Measurements from ENCODE around the gene AP1M1. TPM values are rescaled to one million over a fixed set of nuclear protein-coding genes. Genes with fewer than 3 reads are reported as not detected.

The AP1M1 gene
- 39.1 and 41.9 TPM in 2 replicates for total RNA-seq

GRCh38 chr19:16197622-16198369 is at the start of gene AP1M1:
TSS of gene AP1M1 (plus strand) at chr19:16197911. CDS start at chr19:16198027, 116 bp downstream.

GRCh38 chr19:16185123-16185767 is 12.5 kb upstream of the AP1M1 start, which contains the start of gene FAM32A:
TSS of gene FAM32A (plus strand) at chr19:16185410. CDS start at chr19:16185443, 33 bp downstream.

Other genes with a start within 250 kb of the AP1M1 start
- not detected in 2 replicates for gene OR10H4, start 248.9 kb upstream of the AP1M1 start, total RNA-seq
- 506 and 673 TPM in 2 replicates for gene TPM4, start 121.4 kb upstream of the AP1M1 start, total RNA-seq
- 107 and 137 TPM in 2 replicates for gene RAB8A, start 86.0 kb upstream of the AP1M1 start, total RNA-seq
- gene HSH2D, start 54.2 kb upstream of the AP1M1 start, total RNA-seq: not detected in 2 replicates
- 0.09 TPM in 1 of 2 replicates, not detected in the other for gene CIB3, start 24.4 kb upstream of the AP1M1 start, total RNA-seq
- 119 and 125 TPM in 2 replicates for gene FAM32A, start 12.5 kb upstream of the AP1M1 start, total RNA-seq
- gene KLF2, start 126.9 kb downstream of the AP1M1 start, total RNA-seq: 4.0 and 16.1 TPM in 2 replicates